WI38 (cell line): ENCODE results near the gene SRBD1.
A peak's percentile ranks its signal among the peaks of the same experiment; 100 is the strongest.

Experiments
- H3K4me3 ChIP-seq: 2 replicates; pipeline ENCODE4 v1.5.1; 2011; ENCODE audit warnings: low read depth, mild to moderate bottlenecking, control low read depth, low read length
- CTCF ChIP-seq: IDR thresholded peaks from 2 replicates; pipeline ENCODE4 v1.5.1; 2012; ENCODE audit warnings: low read depth, mild to moderate bottlenecking, control low read depth, low read length

Gene SRBD1

GRCh38 chr2:45494275-45494977 lies 116.6 kb downstream of the SRBD1 start:
- no peak overlapping the region for H3K4me3 ChIP-seq
- peak; percentile 36; the same call in 1 of the 2 replicates for TF ChIP-seq CTCF

GRCh38 chr2:45484965-45485364 lies 126.1 kb downstream of the SRBD1 start:
- no peak for TF ChIP-seq CTCF
- no peak overlapping the region for H3K4me3 ChIP-seq

GRCh38 chr2:45483997-45484396 lies 127.1 kb downstream of the SRBD1 start:
- no peak for TF ChIP-seq CTCF

GRCh38 chr2:45477546-45477945 lies 133.5 kb downstream of the SRBD1 start:
- no peak for TF ChIP-seq CTCF
- no peak overlapping the region for H3K4me3 ChIP-seq

More at GRCh38 chr2:45483997-45484396, 127.1 kb downstream of the SRBD1 start:
- H3K4me3 ChIP-seq, result no peak overlapping the region

- TF ChIP-seq CTCF, result no peak
- no peak overlapping the region for H3K4me3 ChIP-seq
Measured at GRCh38 chr2:45470531-45470930, 140.5 kb downstream of the SRBD1 start.

GRCh38 chr2:45469314-45470099 lies 141.6 kb downstream of the SRBD1 start:
- no peak overlapping the region for H3K4me3 ChIP-seq
- no peak for TF ChIP-seq CTCF

- TF ChIP-seq CTCF, result no peak
Measured at GRCh38 chr2:45468279-45468678, 142.8 kb downstream of the SRBD1 start.

More at GRCh38 chr2:45468279-45468678, 142.8 kb downstream of the SRBD1 start:
- no peak overlapping the region for H3K4me3 ChIP-seq
